SK-N-SH treated with all-trans-retinoic acid at 6 μM for 48 hours (cell line): ENCODE results near the gene PPP1R3A.

ENCODE experiments used
- ARNTL ChIP-seq: fragments of 450-650 bp; formaldehyde crosslinking; IDR thresholded peaks from 2 replicates; pipeline ENCODE4 v1.5.0; 2020; ENCODE audit warnings: low read depth, mild to moderate bottlenecking, moderate library complexity, borderline replicate concordance
- CSDC2 ChIP-seq: fragments of 250-450 bp; sonication (Bioruptor Pico); IDR thresholded peaks from 2 replicates; pipeline ENCODE4 v1.5.0; 2020; ENCODE audit warnings: mild to moderate bottlenecking, moderate library complexity
- CSRNP3 ChIP-seq: fragments of 250-450 bp; sonication (Bioruptor Pico); IDR thresholded peaks from 2 replicates; pipeline ENCODE4 v1.5.1; 2021; ENCODE audit warnings: mild to moderate bottlenecking, moderate library complexity
- ESRRG ChIP-seq: fragments of 250-450 bp; sonication (Bioruptor Pico); IDR thresholded peaks from 2 replicates; pipeline ENCODE4 v1.6.1; 2021; ENCODE audit warnings: mild to moderate bottlenecking
- GLIS3 ChIP-seq: fragments of 250-450 bp; sonication (Bioruptor Pico); IDR thresholded peaks from 2 replicates; pipeline ENCODE4 v1.5.0; 2020; ENCODE audit warnings: mild to moderate bottlenecking, moderate library complexity
- ISL1 ChIP-seq: fragments of 250-450 bp; sonication (Bioruptor Pico); IDR thresholded peaks from 2 replicates; pipeline ENCODE4 v2.1.2; 2022; ENCODE audit warnings: mild to moderate bottlenecking, moderate library complexity
- OSR1 ChIP-seq: fragments of 250-450 bp; sonication (Bioruptor Pico); IDR thresholded peaks from 2 replicates; pipeline ENCODE4 v1.8.0; 2022; ENCODE audit warnings: moderate library complexity, mild to moderate bottlenecking, inconsistent platforms
- PATZ1 ChIP-seq: fragments of 250-450 bp; sonication (Bioruptor Pico); IDR thresholded peaks from 2 replicates; pipeline ENCODE4 v1.8.0; 2020; ENCODE audit warnings: mild to moderate bottlenecking, moderate library complexity, borderline replicate concordance
- RARB ChIP-seq: fragments of 250-450 bp; sonication (Bioruptor Pico); IDR thresholded peaks from 2 replicates; pipeline ENCODE4 v1.8.0; 2021; ENCODE audit warnings: mild to moderate bottlenecking, moderate library complexity
- SNAI2 ChIP-seq: fragments of 250-450 bp; sonication (Bioruptor Pico); IDR thresholded peaks from 2 replicates; pipeline ENCODE4 v1.5.0; 2020; ENCODE audit warnings: mild to moderate bottlenecking, moderate library complexity
- TOX ChIP-seq: fragments of 250-450 bp; sonication (Bioruptor Pico); IDR thresholded peaks from 2 replicates; pipeline ENCODE4 v1.8.0; 2021; ENCODE audit warnings: mild to moderate bottlenecking, moderate library complexity, borderline replicate concordance
- TSHZ2 ChIP-seq: fragments of 250-450 bp; sonication (Bioruptor Pico); IDR thresholded peaks from 2 replicates; pipeline ENCODE4 v1.5.0; 2020; ENCODE audit warnings: mild to moderate bottlenecking, moderate library complexity
- ZFP3 ChIP-seq: fragments of 250-450 bp; sonication (Bioruptor Pico); IDR thresholded peaks from 2 replicates; pipeline ENCODE4 v1.5.0; 2020; ENCODE audit warnings: mild to moderate bottlenecking, moderate library complexity
- ZNF8 ChIP-seq: fragments of 450-650 bp; formaldehyde crosslinking; IDR thresholded peaks from 2 replicates; pipeline ENCODE4 v1.5.0; 2020; ENCODE audit warnings: mild to moderate bottlenecking, moderate library complexity

GRCh38 chr7:113904521-113904920 is 14.3 kb downstream of the PPP1R3A start:
- TF ChIP-seq ARNTL = no peak
- TF ChIP-seq ESRRG (CRISPR knock-in tag) = no peak
- TF ChIP-seq ZFP3 (CRISPR knock-in tag) = no peak
- TF ChIP-seq CSDC2 (CRISPR knock-in tag) = no peak
- TF ChIP-seq GLIS3 (CRISPR knock-in tag) = no peak
- TF ChIP-seq ZNF8 (CRISPR knock-in tag) = no peak
- no peak for TF ChIP-seq TSHZ2 (CRISPR knock-in tag)
- no peak for TF ChIP-seq PATZ1
- no peak for TF ChIP-seq SNAI2 (CRISPR knock-in tag)
- TF ChIP-seq RARB (CRISPR knock-in tag) = no peak
- TF ChIP-seq TOX (CRISPR knock-in tag) = no peak
- TF ChIP-seq CSRNP3 (CRISPR knock-in tag) = no peak
- TF ChIP-seq ISL1 (CRISPR knock-in tag) = no peak
- no peak for TF ChIP-seq OSR1 (CRISPR knock-in tag)
